ENCODE measurements around the gene ARID3C. TPM values are rescaled to one million over a fixed set of nuclear protein-coding genes. Genes with fewer than 3 reads are reported as not detected.

ARID3C gene
- total RNA-seq, 4 donors from 2014 or later: not detected

GRCh38 chr9:34588671-34589635 lies 39.9 kb downstream of the ARID3C start:
- WGBS, 2 donors (ENCODE audit: low coverage in 1 of 2): 0% methylated on average over 1 to 7 of the region's 86 CpGs
- H3K4me3 ChIP-seq: peak overlapping the region; percentile 16 to 68
- H3K4me1 ChIP-seq: peaks cover 0 to 60% (median 26%) of the 10 kb centered on the region in 3 donors
- TF ChIP-seq EP300 (IDR thresholded peaks at IDR 0.05) (no peak), POLR2A (IDR thresholded peaks at IDR 0.05) (no peak), CTCF (IDR thresholded peaks at IDR 0.05) (no peak)
- ATAC-seq: no peak
- no peaks in the 10 kb centered on the region for H3K9me3 ChIP-seq
- H3K27ac ChIP-seq: peak overlapping the region in 1 of 4 donors; percentile 40
- no peaks in the 10 kb centered on the region for H3K36me3 ChIP-seq
- H3K27me3 ChIP-seq: peaks cover 94% of the 10 kb centered on the region

GRCh38 chr9:34587271-34587670 lies 41.6 kb downstream of the ARID3C start:
- 64% methylated on average over 2 of the region's 2 CpGs; no CpG with 5 or more reads in 1 of the 2 donors for WGBS, 2 donors (ENCODE audit: low coverage in 1 of 2)
- Histone ChIP-seq H3K27ac (no peak overlapping the region), H3K4me1 (peaks cover 0 to 43% (median 19%) of the 10 kb centered on the region in 3 donors), H3K36me3 (no peaks in the 10 kb centered on the region), H3K9me3 (no peaks in the 10 kb centered on the region), H3K27me3 (peaks cover 97% of the 10 kb centered on the region), H3K4me3 (no peak overlapping the region)
- no peak for TF ChIP-seq CTCF (IDR thresholded peaks at IDR 0.05)
- TF ChIP-seq POLR2AphosphoS5 (IDR thresholded peaks at IDR 0.05): no peak
- TF ChIP-seq EP300 (IDR thresholded peaks at IDR 0.05): no peak
- TF ChIP-seq POLR2A (IDR thresholded peaks at IDR 0.05): no peak
- ATAC-seq: no peak

GRCh38 chr9:34585946-34586669 lies 42.8 kb downstream of the ARID3C start:
- WGBS, 2 donors (ENCODE audit: low coverage in 1 of 2): 83% methylated on average over 1 of the region's 11 CpGs
- H3K9me3 ChIP-seq: no peaks in the 10 kb centered on the region
- H3K27me3 ChIP-seq: peaks cover 87% of the 10 kb centered on the region
- no peaks in the 10 kb centered on the region for H3K36me3 ChIP-seq
- no peak overlapping the region for H3K27ac ChIP-seq
- no peak for ATAC-seq
- no peak overlapping the region for H3K4me3 ChIP-seq
- TF ChIP-seq POLR2A (IDR thresholded peaks at IDR 0.05) (no peak), POLR2AphosphoS5 (IDR thresholded peaks at IDR 0.05) (no peak), CTCF (IDR thresholded peaks at IDR 0.05) (no peak), EP300 (IDR thresholded peaks at IDR 0.05) (no peak)
- H3K4me1 ChIP-seq: peaks cover 0 to 31% (median 15%) of the 10 kb centered on the region in 3 donors

- no peak for ATAC-seq
- Histone ChIP-seq H3K4me1 (peaks cover 0 to 20% (median 6%) of the 10 kb centered on the region in 3 donors), H3K36me3 (no peaks in the 10 kb centered on the region), H3K4me3 (no peak overlapping the region), H3K27ac (no peak overlapping the region), H3K27me3 (peaks cover 83% of the 10 kb centered on the region), H3K9me3 (no peaks in the 10 kb centered on the region)
- WGBS, 2 donors (ENCODE audit: low coverage in 1 of 2): 83 to 100% methylated on average over 1 to 2 of the region's 5 CpGs
- TF ChIP-seq POLR2AphosphoS5 (IDR thresholded peaks at IDR 0.05) (no peak), POLR2A (IDR thresholded peaks at IDR 0.05) (no peak), CTCF (IDR thresholded peaks at IDR 0.05) (no peak), EP300 (IDR thresholded peaks at IDR 0.05) (no peak)
Measured at GRCh38 chr9:34584970-34585369, 43.9 kb downstream of the ARID3C start.

All from gastroesophageal sphincter (tissue), 4 donors.